ENCODE measurements around the gene ADGRV1.
"Not testable (repeated sequence)": the region's sequence is repeated elsewhere in the genome, so short reads cannot be mapped to it uniquely, and the experiment has no call there.

ADGRV1 gene

DNA sequence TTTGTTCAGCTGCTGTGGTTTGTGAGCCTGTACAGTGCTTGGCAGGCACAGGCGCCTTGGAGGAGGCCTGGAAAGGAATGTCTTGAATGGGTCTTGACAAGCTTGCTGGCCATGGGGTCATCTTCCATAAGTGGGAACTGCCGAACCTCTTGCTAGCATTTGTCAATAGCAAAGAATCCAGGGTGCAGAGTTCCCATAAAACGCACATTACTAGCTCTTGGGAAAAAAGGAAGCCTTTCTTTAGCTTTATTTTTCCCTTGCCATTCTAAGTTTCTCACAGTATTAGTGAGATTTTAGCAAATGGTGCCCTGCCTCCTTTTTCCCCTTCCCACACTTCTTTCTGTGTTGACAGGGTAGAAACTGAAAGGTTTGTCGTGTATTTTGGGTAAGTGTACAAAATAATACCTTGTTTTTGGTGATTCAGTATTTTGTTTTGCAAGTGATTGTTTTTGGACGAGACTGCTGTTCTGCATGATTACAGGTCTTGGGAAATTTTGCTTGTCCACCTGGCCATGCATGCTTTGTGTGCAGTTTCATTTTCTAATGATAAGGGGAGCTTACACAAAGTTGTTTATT lies 82.0 kb downstream of the ADGRV1 start:
- intact Hi-C loops (cut with DNase I): no loop called here
- peak in 8 of 10 donors; percentile 3 to 82 (median 28) for DNase-seq

DNA sequence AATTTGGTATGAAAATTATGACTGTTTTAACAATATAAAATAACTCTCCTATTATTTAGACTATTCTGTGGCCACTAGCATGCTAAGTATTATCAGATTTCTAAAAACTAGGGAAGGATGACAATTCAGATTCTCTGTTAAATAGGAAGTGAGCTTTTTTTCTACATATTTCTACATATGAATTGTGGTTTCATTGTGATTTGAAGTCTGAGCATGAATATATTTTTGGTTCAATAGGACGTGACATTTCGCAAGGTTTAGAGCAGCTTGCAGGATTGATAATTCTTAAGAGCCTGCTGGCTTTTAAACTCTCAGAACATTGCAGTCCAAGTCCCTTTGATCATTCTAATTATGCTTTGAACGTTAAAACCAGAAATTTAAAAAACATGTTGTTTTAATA lies 82.9 kb downstream of the ADGRV1 start:
- DNase-seq: no peak
- intact Hi-C loops (cut with DNase I): no loop called here

DNA sequence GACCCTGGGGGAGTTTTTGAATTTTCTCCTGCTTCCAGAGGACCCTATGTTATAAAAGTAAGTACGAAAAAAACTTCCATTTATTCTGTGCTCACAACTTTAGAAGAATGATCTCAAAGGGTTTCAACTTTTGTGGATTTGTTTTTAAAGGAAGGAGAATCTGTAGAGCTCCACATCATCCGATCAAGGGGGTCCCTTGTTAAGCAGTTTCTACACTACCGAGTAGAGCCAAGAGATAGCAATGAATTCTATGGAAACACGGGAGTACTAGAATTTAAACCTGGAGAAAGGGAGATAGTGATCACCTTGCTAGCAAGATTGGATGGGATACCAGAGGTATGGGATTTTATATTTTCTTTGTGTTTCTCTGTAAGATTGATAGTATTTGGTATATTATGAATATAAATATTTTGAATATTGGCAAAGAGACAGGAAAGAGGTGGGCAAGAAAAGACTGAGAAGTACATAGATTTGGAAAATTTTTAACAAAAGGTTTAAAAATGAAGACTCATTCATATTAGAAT lies 84.2 kb downstream of the ADGRV1 start:
- intact Hi-C loops (cut with DNase I): no loop called here

DNA sequence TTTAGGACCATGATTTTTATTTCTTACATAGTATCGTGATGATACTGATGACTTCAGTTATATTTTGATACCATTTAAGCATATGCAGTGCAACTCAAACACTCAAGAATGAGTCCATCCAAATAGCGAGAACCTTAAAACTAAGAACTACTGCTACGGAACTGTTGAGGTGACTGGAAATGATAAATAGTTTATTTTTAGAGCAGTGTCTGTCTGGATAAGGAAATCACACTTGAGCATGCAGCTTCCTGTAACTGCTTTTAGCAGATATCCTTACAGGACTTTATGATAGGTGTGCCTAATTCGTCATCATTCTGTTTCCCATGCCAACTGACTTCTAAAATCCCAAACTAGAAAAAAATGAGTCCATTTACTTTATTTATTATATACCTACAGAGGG lies 85.5 kb downstream of the ADGRV1 start:
- intact Hi-C loops (cut with DNase I): no loop called here
- DNase-seq: no peak

More for the DNA sequence above, 84.2 kb downstream of the ADGRV1 start:
- DNase-seq: no peak

DNA sequence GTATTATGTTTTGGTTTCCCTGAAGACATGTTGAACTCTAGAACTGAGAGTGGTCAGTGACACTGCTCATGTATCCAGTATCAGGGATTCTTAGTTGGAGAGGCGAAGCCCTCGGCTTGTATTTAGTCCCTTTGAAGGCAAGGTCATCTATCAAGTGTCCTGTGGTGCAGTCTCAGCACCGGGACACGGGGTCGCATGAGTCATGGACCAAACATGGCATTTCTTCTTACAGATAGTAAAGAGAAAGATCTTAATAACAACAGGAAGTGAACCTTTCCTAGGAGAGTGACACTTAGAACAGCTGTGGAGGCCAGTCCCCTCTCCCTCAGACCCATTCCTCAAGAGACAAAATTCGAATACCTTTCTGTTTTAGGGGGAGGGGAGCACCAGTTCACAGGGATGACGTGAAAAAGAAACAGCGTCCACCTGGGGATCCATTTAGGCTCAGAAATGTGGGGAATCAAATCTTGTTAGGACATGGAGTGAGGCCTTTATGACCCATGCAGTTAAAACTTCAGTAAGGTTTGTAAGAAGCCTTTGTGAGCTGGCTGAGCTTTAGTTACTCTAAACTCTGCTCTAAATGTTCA lies 86.5 kb downstream of the ADGRV1 start:
- intact Hi-C loops (cut with DNase I): no loop called here

DNA sequence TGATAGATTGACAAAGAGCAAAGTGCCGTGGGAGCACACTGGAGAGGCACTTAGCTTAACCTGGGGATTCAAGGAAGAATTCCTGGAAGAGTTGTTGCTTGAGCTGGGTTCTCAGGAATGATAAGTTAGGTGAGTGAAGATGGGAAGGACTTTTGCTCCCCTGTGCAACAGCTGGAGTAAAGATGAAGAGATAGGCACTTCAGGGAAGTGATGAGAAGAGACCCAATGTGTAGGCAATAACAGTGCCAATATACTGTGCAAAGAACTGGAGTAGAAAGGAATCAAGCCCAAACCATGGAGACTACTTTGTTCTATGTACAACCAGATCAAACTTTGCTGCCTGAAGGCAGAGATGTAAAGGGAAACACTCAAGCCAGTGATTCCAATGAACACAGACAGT lies 92.2 kb downstream of the ADGRV1 start:
- intact Hi-C loops (cut with DNase I): no loop called here
- no peak for DNase-seq

More for the DNA sequence above, 86.5 kb downstream of the ADGRV1 start:
- no peak for DNase-seq

DNA sequence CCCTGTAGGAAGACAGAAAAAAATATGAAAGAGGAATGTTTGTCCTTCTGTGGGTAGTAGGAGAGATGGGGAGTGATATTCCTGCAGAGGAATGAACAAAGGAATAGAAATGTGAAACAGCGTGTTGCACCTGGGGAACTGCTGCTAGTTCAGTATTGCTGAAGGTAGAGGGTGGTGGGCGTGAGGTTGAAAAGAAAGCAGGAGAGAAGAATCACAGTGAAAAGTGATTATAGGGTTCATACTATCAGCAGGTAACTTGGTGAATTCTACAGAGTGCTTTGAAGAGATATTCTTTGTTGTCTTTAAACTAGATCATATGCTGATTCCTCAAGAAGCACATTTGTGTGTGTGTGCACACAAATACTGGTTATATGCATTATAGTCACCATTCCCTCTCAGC lies 95.6 kb downstream of the ADGRV1 start:
- intact Hi-C loops (cut with DNase I): no loop called here

DNA sequence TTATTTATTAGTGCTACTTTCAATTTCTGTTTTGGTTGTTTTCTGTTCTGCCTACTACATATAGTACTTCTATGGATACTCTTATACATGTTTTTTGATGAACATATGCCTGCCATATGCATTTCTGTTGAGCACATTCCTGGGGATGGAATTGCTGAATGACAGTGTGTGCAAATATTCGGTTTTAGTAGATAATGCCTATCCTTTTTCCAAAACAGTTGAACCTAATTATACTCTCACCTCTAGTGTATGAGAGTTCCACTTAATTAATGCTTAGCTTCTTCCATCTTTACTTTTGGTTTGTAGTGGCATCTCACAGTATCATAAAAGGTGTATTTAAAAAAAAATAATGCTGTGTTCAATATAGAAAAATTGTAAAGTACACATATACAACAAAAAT lies 96.8 kb downstream of the ADGRV1 start:
- intact Hi-C loops (cut with DNase I): no loop called here
- DNase-seq: no peak

More for the DNA sequence above, 95.6 kb downstream of the ADGRV1 start:
- no peak for DNase-seq

DNA sequence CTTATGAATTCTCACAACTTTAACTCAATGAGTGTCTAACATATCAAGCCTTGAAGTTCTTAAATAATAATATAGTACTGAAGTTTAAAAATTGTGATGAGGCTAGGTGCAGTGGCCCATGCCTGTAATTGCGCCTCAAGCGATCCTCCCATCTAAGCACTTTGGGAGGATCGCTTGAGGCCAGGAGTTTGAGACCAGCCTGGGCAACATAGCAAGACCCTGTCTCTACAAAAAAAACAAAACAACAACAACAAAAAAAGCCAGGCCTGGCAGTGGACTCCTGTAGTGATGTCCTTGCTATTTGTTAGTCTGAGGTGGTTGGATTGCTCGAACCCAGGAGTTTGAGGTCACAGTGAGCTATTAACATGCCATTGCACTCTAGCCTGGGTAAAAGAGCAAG lies 98.4 kb downstream of the ADGRV1 start:
- intact Hi-C loops (cut with DNase I): no loop called here
- DNase-seq: no peak

DNA sequence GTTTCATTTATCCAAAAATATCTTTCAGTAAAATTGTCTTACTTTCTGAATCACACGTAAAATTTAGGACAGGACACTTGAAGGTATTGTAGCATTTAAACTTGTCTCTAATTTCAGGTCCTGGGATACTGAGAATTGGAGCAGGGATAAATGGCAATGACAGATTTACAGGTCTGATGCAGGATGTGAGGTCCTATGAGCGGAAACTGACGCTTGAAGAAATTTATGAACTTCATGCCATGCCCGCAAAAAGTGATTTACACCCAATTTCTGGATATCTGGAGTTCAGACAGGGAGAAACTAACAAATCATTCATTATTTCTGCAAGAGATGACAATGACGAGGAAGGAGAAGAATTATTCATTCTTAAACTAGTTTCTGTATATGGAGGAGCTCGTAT lies 99.2 kb downstream of the ADGRV1 start:
- DNase-seq: no peak
- intact Hi-C loops (cut with DNase I): no loop called here

DNA sequence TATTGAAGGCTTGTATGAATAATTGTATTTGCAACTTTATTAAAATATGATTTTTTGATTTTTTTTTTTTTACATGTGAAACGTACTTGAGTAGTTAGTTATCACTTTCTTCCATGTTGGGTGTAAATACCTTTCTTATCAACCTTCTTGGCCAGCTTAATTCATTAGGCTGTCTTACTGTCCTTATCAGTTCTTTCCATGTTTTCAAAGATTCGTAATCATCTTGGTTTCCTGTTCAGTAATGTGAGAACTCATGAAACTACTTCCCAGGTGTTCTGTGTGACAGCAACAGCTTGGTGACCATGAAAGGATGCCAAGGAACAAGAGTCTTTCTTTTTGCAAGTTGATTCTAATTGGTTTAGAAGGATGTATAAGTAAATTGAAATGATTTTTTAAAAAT lies 100.0 kb downstream of the ADGRV1 start:
- DNase-seq: no peak
- intact Hi-C loops (cut with DNase I): no loop called here

DNA sequence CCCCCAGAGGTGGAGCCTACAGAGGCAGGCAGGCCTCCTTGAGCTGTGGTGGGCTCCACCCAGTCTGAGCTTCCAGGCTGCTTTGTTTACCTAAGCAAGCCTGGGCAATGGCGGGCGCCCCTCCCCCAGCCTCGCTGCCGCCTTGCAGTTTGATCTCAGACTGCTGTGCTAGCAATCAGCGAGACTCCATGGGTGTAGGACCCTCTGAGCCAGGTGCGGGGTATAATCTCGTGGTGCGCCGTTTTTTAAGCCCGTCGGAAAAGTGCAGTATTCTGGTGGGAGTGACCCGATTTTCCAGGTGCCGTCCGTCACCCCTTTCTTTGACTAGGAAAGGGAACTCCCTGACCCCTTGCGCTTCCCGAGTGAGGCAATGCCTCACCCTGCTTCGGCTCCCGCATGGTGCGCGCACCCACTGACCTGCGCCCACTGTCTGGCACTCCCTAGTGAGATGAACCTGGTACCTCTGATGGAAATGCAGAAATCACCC lies 109.5 kb downstream of the ADGRV1 start:
- intact Hi-C loops (cut with DNase I); DNase-seq: not testable (repeated sequence)

DNA sequence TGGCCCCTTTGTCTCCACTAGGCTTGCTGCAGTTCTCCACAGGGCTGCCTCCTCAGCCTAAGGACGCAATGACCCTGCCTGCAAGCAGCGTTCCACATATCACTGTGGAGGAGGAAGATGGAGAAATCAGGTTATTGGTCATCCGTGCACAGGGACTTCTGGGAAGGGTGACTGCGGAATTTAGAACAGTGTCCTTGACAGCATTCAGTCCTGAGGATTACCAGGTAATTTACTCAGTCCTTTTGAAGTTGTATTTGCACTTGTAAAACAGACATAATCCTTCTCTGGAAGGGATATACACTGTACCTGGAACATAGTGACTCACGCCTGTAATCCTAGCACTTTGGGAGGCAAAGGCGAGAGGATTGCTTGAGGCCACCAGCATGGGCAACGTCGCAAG lies 116.6 kb downstream of the ADGRV1 start:
- no peak for DNase-seq
- intact Hi-C loops (cut with DNase I): no loop called here

DNA sequence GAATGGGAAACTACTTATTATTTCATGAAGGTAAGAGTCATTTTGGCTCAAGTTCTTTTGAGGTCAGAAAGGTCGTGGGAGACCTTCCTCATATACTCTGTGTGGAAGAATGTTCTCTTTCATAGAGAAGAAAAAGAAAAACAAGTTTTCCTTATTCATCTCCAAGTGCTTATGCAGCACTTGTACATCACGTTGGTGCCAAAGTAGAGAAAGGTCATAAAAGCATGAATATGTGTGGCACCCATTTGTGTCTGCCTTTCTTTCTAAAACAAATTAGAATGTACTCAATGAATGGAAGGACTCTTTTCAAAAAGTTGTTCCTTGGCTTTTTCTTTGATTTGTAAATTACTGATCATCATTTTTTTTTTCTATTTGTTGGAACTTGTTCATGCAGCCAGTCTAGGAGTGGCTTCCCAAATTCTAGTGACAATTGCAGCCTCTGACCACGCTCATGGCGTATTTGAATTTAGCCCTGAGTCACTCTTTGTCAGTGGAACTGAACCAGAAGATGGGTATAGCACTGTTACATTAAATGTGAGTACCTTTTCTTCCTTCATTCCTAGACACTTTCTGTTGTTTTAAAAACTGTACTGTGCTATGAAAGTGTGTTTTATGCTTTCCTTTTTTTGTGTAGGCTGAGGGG lies 122.4 kb downstream of the ADGRV1 start:
- intact Hi-C loops (cut with DNase I): no loop called here
- DNase-seq: no peak

DNA sequence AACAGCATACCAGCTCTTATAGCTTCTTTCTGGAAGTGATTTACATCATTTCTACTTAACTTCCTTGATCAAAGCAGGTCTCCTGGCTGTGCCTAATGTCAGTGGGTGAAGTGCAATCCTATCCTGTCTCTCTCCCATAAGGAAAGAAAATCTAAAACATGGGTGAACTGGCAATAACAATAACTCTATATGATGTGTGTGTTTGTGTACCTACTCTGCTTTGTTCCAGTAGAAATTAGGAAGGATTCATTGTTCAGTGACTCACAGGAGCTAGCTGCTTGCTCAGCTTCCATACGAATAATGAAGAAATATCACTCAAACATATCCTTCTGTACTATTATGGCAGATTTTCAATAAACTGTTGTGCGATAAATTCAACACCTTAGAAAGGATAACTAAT lies 123.7 kb downstream of the ADGRV1 start:
- DNase-seq: no peak
- intact Hi-C loops (cut with DNase I): no loop called here

DNA sequence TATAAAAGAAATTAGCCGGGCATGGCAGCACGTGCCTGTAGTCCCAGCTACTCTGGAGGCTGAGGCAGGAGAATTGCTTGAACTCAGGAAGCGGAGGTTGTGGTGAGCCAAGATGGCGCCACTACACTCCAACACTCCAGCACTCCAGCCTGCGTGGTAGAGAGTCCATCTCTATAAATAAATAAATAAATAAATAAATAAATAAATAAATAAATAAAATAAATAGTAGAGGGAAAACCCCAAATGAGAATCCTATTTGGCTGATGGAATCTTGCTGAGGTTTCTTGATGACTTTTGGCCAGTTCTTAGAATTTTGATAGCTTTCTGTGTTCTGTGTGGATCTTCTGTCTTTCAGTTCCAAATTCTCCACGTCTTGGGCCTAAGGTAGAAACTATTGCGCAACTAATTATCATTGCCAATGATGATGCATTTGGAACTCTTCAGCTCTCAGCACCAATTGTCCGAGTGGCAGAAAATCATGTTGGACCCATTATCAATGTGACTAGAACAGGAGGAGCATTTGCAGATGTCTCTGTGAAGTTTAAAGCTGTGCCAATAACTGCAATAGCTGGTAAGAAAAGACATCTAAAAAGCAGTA lies 126.9 kb downstream of the ADGRV1 start:
- no peak for DNase-seq
- intact Hi-C loops (cut with DNase I): no loop called here

DNA sequence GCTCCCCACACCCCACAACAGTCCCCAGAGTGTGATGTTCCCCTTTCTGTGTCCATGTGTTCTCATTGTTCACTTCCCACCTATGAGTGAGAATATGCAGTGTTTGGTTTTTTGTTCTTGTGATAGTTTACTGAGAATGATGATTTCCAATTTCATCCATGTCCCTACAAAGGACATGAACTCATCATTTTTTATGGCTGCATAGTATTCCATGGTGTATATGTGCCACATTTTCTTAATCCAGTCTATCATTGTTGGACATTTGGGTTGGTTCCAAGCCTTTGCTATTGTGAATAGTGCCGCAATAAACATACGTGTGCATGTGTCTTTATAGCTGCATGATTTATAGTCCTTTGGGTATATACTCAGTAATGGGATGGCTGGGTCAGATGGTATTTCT lies 127.8 kb downstream of the ADGRV1 start:
- DNase-seq; intact Hi-C loops (cut with DNase I): not testable (repeated sequence)

DNA sequence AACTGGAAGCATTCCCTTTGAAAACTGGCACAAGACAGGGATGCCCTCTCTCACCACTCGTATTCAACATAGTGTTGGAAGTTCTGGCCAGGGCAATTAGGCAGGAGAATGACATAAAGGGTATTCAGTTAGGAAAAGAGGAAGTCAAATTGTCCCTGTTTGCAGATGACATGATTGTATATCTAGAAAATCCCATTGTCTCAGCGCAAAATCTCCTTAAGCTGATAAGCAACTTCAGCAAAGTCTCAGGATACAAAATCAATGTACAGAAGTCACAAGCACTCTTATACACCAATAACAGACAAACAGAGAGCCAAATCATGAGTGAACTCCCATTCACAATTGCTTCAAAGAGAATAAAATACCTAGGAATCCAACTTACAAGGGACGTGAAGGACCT lies 128.9 kb downstream of the ADGRV1 start:
- intact Hi-C loops (cut with DNase I); DNase-seq: not testable (repeated sequence)

DNA sequence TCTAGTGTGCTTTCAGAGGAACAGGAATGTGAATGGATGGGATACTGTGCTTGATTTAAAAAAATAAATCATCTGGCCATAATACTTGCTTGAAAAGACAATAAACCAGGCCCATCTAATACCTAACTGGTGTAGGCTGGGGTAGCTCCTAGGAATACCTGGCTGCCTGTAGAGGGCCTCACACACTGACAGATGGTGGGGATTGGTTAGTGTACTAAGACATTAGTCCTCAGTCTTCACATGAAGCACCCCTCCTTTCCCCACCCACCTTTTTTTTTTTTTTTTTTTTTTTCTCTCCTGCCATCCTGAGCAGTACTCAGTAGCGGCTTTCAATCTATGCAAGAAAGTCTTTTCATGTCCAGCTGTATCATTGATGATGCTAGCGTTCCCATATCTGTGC lies 130.5 kb downstream of the ADGRV1 start:
- intact Hi-C loops (cut with DNase I): no loop called here
- no peak for DNase-seq

DNA sequence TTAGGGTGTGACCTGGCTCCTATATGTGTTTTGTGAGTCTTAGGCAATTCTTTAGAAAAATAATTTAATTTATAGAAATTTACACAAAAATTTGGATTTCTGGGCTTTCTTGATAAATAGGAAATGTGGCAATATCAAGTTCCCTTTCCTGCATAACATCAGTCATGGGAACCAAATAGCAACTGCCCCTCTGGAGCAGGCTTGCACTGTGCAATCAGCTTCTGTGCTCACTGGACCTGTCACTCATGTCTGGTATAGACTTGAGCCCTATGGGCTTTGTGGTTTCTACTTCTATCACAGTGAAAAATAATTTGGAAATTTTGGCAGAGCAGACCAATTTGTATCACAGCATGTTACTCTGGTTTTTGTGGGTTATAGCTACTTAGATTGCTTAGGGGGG lies 131.7 kb downstream of the ADGRV1 start:
- no peak for DNase-seq
- intact Hi-C loops (cut with DNase I): no loop called here

DNA sequence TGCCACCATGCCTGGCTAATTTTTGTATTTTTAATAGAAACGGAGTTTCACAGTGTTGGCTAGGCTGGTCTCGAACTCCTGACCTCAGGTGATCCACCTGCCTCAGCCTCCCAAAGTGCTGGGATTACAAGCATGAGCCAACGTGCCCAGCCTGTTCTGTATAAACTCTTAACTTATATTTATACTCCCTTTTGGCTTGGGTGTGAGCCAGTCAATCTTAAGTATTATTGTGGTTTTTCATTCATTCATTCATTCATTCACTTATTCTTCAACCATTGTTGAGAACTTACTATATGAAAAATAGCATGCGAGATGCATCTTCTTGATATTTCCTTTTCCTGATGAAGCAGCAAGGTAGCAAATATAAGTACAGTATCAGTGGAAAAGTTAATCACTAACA lies 132.9 kb downstream of the ADGRV1 start:
- DNase-seq: no peak
- intact Hi-C loops (cut with DNase I): no loop called here

DNA sequence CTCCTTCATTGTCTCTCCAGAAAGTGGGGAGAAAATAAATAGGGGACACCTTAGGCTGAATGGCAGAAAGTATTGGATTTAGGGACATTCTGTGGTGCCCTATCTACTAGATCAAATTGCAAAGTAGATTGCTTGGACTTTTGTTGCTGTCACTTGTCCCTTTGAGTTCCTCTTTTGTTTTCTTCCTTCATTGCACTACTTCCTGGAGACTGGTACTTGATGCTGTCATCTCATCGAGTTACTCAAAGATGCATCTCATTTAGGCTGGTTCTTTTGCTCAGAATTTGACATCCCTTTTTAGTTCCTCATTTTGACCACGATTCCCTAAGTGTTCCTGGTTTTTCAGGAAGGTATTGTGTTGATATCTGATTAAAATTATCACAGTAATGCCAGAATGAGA lies 137.6 kb downstream of the ADGRV1 start:
- no peak for DNase-seq
- intact Hi-C loops (cut with DNase I): no loop called here
